Astrocyte (in vitro differentiated cells and primary cell): ENCODE measurements around the gene SYTL2. TPM values are rescaled to one million over a fixed set of nuclear protein-coding genes. Genes with fewer than 3 reads are reported as not detected.
"Not testable (repeated sequence)": the region's sequence is repeated elsewhere in the genome, so short reads cannot be mapped to it uniquely, and the experiment has no call there.

Experiments
- DNase-seq: peaks from one replicate; pipeline ENCODE4 v3.0.0-alpha.2; 2010; ENCODE audit warnings: low read depth
- FAIRE-seq: peaks from 2 replicates; lab custom pipeline; 2011; peaks lifted over from hg19 to GRCh38; lab: Jason Lieb, UNC
- H2AFZ ChIP-seq: 2 replicates; pipeline ENCODE4 v1.6.0; 2012; ENCODE audit warnings: low read depth, low read length, inconsistent platforms
- H3K27ac ChIP-seq: 2 replicates; pipeline ENCODE4 v1.5.1; 2011; ENCODE audit warnings: low read depth, low read length, inconsistent platforms
- H3K27me3 ChIP-seq: 2 replicates; pipeline ENCODE4 v1.6.0; 2011; ENCODE audit warnings: low read length, inconsistent platforms; ENCODE audit not compliant: insufficient read depth
- H3K36me3 ChIP-seq: 2 replicates; pipeline ENCODE4 v1.5.1; 2011; ENCODE audit warnings: low read length, inconsistent platforms; ENCODE audit not compliant: insufficient read depth
- H3K4me1 ChIP-seq: 2 replicates; pipeline ENCODE4 v1.5.1; 2011; ENCODE audit warnings: low read length, inconsistent platforms; ENCODE audit not compliant: insufficient read depth
- H3K4me2 ChIP-seq: 2 replicates; pipeline ENCODE4 v1.6.0; 2012; ENCODE audit warnings: low read length, inconsistent platforms
- H3K4me3 ChIP-seq: 2 replicates; pipeline ENCODE4 v1.5.1; 2011; ENCODE audit warnings: low read depth, mild to moderate bottlenecking, low read length, inconsistent platforms; ENCODE audit not compliant: insufficient read depth
- H3K79me2 ChIP-seq: 2 replicates; pipeline ENCODE4 v1.6.0; 2012; ENCODE audit warnings: mild to moderate bottlenecking, low read length, inconsistent platforms; ENCODE audit not compliant: insufficient read depth
- H3K9ac ChIP-seq: 2 replicates; pipeline ENCODE4 v1.6.0; 2012; ENCODE audit warnings: mild to moderate bottlenecking, low read length, inconsistent platforms
- H3K9me3 ChIP-seq: 2 replicates; pipeline ENCODE4 v1.5.1; 2012; ENCODE audit warnings: low read depth, mild to moderate bottlenecking, low read length, inconsistent platforms; ENCODE audit not compliant: insufficient read depth
- H4K20me1 ChIP-seq: 2 replicates; pipeline ENCODE4 v1.6.0; 2012; ENCODE audit warnings: low read length, inconsistent platforms; ENCODE audit not compliant: insufficient read depth
- H3K27ac Mint-ChIP-seq: one replicate; pipeline ENCODE4 v1.8.0; 2021; ENCODE audit warnings: mild to moderate bottlenecking, mixed read lengths; ENCODE audit not compliant: unreplicated experiment
- H3K27me3 Mint-ChIP-seq: one replicate; pipeline ENCODE4 v1.8.0; 2021; ENCODE audit warnings: low read depth, mixed read lengths; ENCODE audit not compliant: unreplicated experiment
- H3K36me3 Mint-ChIP-seq: one replicate; pipeline ENCODE4 v1.8.0; 2021; ENCODE audit warnings: low read depth, mixed read lengths; ENCODE audit not compliant: unreplicated experiment
- H3K4me1 Mint-ChIP-seq: one replicate; pipeline ENCODE4 v1.8.0; 2021; ENCODE audit warnings: low read depth, mixed read lengths; ENCODE audit not compliant: unreplicated experiment
- H3K4me3 Mint-ChIP-seq: one replicate; pipeline ENCODE4 v1.8.0; 2021; ENCODE audit warnings: mild to moderate bottlenecking, moderate library complexity, mixed read lengths; ENCODE audit not compliant: unreplicated experiment
- H3K9me3 Mint-ChIP-seq: one replicate; pipeline ENCODE4 v1.8.0; 2021; ENCODE audit warnings: mild to moderate bottlenecking, mixed read lengths; ENCODE audit not compliant: unreplicated experiment
- CTCF ChIP-seq: IDR thresholded peaks from 2 replicates; pipeline ENCODE4 v1.5.1; 2011; ENCODE audit warnings: low read depth, mild to moderate bottlenecking, inconsistent platforms, low read length, moderate library complexity; ENCODE audit not compliant: insufficient read depth
- EZH2 ChIP-seq: IDR thresholded peaks from 2 replicates; pipeline ENCODE4 v1.6.1; 2012; ENCODE audit warnings: mild to moderate bottlenecking, low read length, inconsistent platforms; ENCODE audit not compliant: insufficient read depth
- total RNA-seq: library from RNA; stranded (reverse); gene quantifications from 2 replicates; pipeline ENCODE4 v1.2.1, GENCODE V29; 2021

Gene SYTL2
- total RNA-seq, 1 donor from 2014 or later: 36.9 TPM

- H3K79me2 ChIP-seq: no peaks in the 10 kb centered on the region
- peaks cover 22% of the 10 kb centered on the region for H3K4me1 Mint-ChIP-seq
- H2AFZ ChIP-seq: no peak overlapping the region
- no peak overlapping the region for H3K27ac Mint-ChIP-seq
- H3K9me3 Mint-ChIP-seq: peaks cover 10% of the 10 kb centered on the region
- H3K27me3 Mint-ChIP-seq: no peaks in the 10 kb centered on the region
- no peaks in the 10 kb centered on the region for H4K20me1 ChIP-seq
- H3K4me2 ChIP-seq: no peak overlapping the region
- H3K9me3 ChIP-seq: no peaks in the 10 kb centered on the region
- DNase-seq (no peak), FAIRE-seq (no peak)
- peak overlapping the region; percentile 21 for H3K4me3 Mint-ChIP-seq
- no peaks in the 10 kb centered on the region for H3K4me1 ChIP-seq
- H3K9ac ChIP-seq: no peak overlapping the region
- TF ChIP-seq EZH2 (no peak), CTCF (no peak)
- peaks cover 7% of the 10 kb centered on the region for H3K36me3 Mint-ChIP-seq
- H3K27me3 ChIP-seq: no peaks in the 10 kb centered on the region
- H3K4me3 ChIP-seq: no peak overlapping the region
- no peak overlapping the region for H3K27ac ChIP-seq
- H3K36me3 ChIP-seq: no peaks in the 10 kb centered on the region
These were observed 26.3 kb downstream of the SYTL2 start for GRCh38 chr11:85784480-85785265.

- Histone ChIP-seq H3K4me2 (no peak overlapping the region), H3K79me2 (no peaks in the 10 kb centered on the region), H3K4me3 (no peak overlapping the region), H3K9ac (no peak overlapping the region), H4K20me1 (no peaks in the 10 kb centered on the region), H3K27me3 (no peaks in the 10 kb centered on the region), H3K4me1 (no peaks in the 10 kb centered on the region), H2AFZ (no peak overlapping the region), H3K36me3 (no peaks in the 10 kb centered on the region), H3K9me3 (no peaks in the 10 kb centered on the region), H3K27ac (no peak overlapping the region)
- H3K9me3 Mint-ChIP-seq: peaks cover 10% of the 10 kb centered on the region
- H3K36me3 Mint-ChIP-seq: peaks cover 7% of the 10 kb centered on the region
- H3K27me3 Mint-ChIP-seq: no peaks in the 10 kb centered on the region
- TF ChIP-seq CTCF (no peak), EZH2 (no peak)
- FAIRE-seq: no peak
- no peak overlapping the region for H3K4me3 Mint-ChIP-seq
- no peak overlapping the region for H3K27ac Mint-ChIP-seq
- no peak for DNase-seq
- H3K4me1 Mint-ChIP-seq: peaks cover 24% of the 10 kb centered on the region
These were observed 27.2 kb downstream of the SYTL2 start for GRCh38 chr11:85783758-85784157.

- not testable (repeated sequence) for H4K20me1 ChIP-seq, H3K4me1 Mint-ChIP-seq, H3K4me3 ChIP-seq, H3K27me3 ChIP-seq, H3K27ac Mint-ChIP-seq, FAIRE-seq, H3K4me1 ChIP-seq, H2AFZ ChIP-seq, H3K79me2 ChIP-seq, H3K27ac ChIP-seq, H3K9me3 ChIP-seq, H3K9ac ChIP-seq, H3K4me3 Mint-ChIP-seq, DNase-seq, H3K36me3 ChIP-seq, H3K4me2 ChIP-seq, H3K27me3 Mint-ChIP-seq
- Mint-ChIP-seq H3K9me3 (peaks cover 12% of the 10 kb centered on the region), H3K36me3 (peaks cover 11% of the 10 kb centered on the region)
These were observed 30.0 kb downstream of the SYTL2 start for GRCh38 chr11:85780780-85781517.
